HG02763 (cell line): Measurements from ENCODE around the gene PTPN4.

ENCODE experiments used
- ATAC-seq: cut with Tn5 transposase; IDR thresholded peaks from one replicate; pipeline ENCODE4 v1.9.1; 2021; ENCODE audit warnings: mild to moderate bottlenecking, moderate library complexity; ENCODE audit not compliant: unreplicated experiment

PTPN4 gene

GRCh38 chr2:119853777-119854399 lies 94.2 kb downstream of the PTPN4 start:
- no peak for ATAC-seq

- no peak for ATAC-seq
These were observed 96.8 kb downstream of the PTPN4 start for GRCh38 chr2:119856469-119856901.

DNA sequence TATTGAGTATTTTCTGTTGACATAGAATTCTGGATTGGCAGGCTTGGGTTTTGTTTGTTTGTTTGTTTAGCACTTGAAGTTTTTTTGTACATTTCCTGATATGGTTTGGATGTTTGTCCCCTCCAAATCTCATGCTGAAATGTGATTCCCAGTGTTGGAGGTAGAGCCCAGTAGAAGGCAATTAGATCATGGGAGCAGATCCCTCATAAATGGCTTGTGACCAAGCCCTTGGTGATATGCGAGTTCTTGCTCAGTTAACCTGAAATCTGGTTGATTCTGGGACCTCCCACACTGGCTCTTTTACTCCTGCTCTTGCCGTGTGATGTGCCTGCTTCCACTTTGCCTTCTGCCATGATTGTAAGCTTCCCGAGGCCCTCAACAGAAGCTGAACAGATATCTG lies 98.0 kb downstream of the PTPN4 start:
- no peak for ATAC-seq

- ATAC-seq, result no peak
These were observed 99.8 kb downstream of the PTPN4 start for GRCh38 chr2:119859528-119859927.

DNA sequence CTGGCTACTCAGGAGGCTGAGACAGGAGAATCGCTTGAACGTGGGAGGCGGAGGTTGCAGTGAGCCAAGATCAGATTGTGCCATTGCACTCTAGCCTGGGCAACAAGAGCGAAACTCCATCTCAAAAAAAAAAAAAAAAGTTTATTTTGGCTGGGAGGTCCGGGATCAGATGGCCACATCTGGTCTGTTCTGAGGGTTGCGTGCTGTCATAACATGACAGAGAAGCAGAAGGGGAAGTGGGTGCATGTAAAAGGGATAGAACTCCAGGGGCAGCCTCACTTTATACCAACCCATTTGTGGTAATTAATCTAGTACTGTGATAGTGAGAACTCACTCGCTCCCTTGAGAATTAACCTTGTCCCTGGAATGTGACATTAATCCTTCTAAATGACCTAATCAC lies 101.2 kb downstream of the PTPN4 start:
- no peak for ATAC-seq

DNA sequence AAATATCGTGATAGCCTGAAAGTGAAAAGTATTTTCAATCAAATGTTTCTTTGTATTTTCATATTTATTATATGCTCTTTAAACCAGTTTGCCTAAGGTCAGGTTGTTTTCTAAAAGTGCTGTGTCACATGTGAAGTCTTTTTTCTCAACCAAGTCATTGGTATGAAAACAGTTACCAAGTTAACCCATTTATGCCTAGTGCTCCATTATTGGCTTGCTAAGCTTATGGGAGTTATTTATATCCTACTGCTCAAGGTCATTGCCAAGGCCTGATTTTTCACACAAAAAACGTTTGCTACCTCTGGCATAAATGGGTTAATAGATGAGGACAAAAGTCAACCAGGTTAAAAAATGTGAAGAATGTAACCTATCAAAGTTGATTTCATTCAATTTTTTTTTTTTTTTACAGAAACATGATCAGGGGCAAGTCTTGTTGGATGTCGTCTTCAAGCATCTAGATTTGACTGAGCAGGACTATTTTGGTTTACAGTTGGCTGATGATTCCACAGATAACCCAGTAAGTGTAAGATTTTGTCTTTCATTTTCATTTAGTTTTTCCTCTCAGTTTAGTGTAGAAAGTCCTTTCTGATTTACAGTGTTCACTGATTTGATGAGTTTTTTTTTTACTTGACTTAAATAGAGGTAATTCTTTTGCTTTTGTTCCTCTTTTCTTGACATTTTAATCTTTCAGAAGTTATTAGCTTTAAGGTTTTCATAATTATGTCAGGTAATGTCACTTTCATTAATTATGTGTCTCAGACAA lies 102.6 kb downstream of the PTPN4 start:
- peak; percentile 75 for ATAC-seq

GRCh38 chr2:119864318-119864717 lies 104.6 kb downstream of the PTPN4 start:
- peak; percentile 43 for ATAC-seq

GRCh38 chr2:119871725-119872124 lies 112.0 kb downstream of the PTPN4 start:
- ATAC-seq, result no peak

DNA sequence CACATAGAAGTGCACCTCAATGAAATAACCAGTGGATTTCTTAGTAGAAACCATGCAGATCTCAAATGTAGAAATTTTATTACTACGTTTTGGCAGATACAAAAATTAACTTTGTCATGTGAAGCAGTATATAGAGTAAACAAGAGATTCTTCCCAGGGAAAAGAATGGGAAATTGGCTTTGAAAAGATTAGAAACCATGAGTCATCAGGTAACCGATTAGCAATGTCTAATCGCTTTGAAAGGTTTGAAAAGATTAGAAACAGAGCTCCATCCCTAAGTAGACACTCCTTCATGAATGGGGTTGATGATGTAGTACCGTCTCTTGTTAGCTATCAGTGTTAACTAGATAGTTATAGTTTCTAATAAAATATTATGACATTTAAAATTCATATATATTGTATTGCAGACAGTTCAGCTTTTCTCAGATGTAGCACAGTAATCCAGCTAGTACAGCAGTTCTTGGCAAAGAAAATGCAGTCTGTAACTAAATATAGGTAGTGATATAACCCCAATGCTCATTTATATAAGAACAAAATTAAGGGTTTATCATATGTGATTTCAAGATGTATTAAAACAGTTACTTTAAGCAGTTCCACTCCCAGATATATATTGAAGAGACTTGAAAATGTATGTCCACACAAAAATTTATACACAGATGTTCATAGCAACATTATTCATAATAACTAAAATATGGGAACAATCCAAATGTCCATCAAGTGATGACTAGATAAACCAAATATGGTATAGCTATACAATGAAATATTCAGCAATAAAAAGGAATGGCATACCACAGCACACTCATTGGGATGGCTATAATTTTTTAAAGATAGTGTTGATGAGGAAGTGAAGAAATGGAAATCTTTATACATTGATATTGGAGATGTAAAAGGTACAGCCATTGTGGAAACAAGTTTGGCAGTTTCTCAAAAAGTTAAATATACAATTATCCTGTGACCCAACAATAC lies 113.9 kb downstream of the PTPN4 start:
- no peak for ATAC-seq

DNA sequence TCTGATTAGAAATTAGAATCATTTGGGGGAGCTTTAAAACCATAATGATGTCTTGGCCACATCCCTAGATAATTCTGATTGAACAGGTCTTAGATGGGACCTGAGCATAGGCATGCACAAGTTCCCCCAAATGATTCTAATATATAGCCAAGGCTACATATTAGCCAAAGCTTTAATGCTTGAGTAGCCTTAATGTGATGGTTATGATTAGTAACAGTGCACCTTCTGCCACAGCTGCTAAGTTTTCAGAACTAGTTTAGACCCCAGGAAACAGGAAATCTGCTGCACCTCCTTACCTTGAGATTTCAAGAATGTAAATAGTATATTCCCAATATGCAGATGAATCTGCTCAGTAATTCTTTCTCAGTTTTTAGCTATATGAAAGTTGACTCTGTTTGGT lies 119.8 kb downstream of the PTPN4 start:
- no peak for ATAC-seq

GRCh38 chr2:119888680-119889079 lies 129.0 kb downstream of the PTPN4 start:
- no peak for ATAC-seq

DNA sequence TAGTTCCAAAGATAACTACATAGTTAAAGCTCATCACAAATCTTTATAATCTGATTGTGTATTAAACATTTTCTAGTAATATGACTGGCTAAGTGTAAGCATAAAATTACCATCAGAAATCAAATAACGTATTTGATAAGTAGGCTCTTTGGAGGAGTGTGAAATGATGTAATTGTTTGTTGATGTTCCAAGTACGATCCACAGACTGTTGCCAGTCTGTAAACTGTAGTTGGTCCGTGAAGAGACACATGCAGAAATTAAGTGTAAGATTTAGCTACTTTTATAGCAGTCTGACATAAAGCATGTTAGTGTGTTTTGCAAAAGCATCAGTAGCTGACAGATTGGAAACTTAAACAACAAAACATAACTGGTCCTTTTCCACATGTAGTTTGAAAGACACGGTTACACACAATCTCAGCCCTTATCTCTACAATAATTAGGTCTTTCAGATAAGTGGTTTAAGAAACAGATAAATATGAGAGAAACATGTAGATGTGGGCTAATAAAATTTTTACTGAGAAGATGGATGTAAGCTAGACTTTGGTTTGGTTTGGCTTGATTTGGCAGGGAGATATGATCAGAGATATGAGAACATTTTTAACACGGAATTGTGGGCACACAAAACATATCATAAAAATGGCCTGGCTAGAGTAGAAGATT lies 138.1 kb downstream of the PTPN4 start:
- ATAC-seq, result no peak

GRCh38 chr2:119901013-119901412 lies 141.3 kb downstream of the PTPN4 start:
- ATAC-seq, result no peak

GRCh38 chr2:119910566-119910965 lies 150.8 kb downstream of the PTPN4 start:
- ATAC-seq, result no peak

- no peak for ATAC-seq
These were observed 154.5 kb downstream of the PTPN4 start for GRCh38 chr2:119914266-119914665.

DNA sequence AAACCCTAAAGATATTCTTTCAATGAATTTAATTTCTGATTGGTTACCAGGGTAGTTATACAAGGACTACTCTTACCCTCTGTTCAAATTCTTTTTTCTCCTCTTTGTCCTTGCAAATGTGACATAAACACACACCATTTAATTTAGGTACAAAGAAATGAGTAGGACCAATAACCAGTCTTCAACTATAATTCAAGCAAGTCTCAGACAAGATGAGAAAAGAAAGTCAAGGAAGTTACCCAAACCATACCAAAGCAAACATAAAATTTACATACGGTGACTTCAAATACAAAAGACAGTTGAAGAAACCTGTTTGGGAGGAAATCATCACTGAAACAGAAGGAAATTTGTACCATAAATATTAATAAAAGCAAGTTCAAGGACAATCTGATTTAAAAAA lies 162.1 kb downstream of the PTPN4 start:
- ATAC-seq, result no peak

- ATAC-seq, result no peak
These were observed 163.0 kb downstream of the PTPN4 start for GRCh38 chr2:119922699-119923098.

DNA sequence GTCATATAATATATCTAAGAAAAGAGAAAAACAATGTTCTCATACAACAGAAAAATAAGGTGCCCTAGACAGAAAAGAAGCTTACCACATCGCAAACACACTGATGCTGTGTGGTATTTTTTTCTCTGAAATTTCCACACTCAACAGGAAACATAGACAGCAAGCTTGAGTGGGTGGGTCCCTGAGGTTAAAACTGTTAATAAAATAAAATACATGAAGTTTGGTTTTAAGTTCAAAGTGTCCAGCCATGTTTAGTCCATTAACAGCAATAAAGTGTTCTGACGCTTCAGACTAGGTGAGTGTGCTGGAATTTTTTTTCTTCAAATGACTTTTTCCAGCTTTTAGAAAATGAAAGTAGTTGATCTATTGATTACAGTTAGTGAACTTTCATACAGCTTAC lies 169.8 kb downstream of the PTPN4 start:
- no peak for ATAC-seq

- ATAC-seq, result no peak
These were observed 173.1 kb downstream of the PTPN4 start for GRCh38 chr2:119932809-119933208.

DNA sequence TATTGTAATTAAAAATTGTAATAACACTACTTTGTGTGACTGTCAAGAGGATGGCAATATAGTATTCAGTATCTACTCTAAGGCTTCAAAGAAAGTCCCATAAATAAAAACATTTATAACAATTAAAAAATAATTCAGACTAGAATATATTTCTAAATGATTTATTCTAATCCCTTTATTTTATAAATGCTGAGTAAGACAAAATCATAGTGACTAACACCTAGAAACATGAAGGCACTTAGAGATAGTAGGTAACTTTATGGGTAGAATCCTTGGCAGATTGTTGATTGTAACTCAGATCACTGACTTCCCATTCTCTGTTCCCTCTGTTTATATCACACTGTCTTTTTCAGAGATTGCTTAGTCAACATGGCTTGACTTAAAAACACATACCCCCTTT lies 174.6 kb downstream of the PTPN4 start:
- ATAC-seq, result no peak

- ATAC-seq, result no peak
These were observed 178.0 kb downstream of the PTPN4 start for GRCh38 chr2:119937680-119938079.
